HG02973 (cell line): ENCODE results near the gene RIPK4.

Experiments used
- ATAC-seq: cut with Tn5 transposase; IDR thresholded peaks from one replicate; pipeline ENCODE4 v1.9.1; 2021; ENCODE audit warnings: moderate library complexity; ENCODE audit not compliant: unreplicated experiment

RIPK4 gene

GRCh38 chr21:41755934-41756773 lies 10.7 kb downstream of the RIPK4 start:
- ATAC-seq, result no peak

GRCh38 chr21:41755258-41755933 lies 11.5 kb downstream of the RIPK4 start:
- no peak for ATAC-seq

GRCh38 chr21:41754479-41754891 lies 12.4 kb downstream of the RIPK4 start:
- no peak for ATAC-seq

- ATAC-seq, result no peak
These were observed 13.6 kb downstream of the RIPK4 start for GRCh38 chr21:41753006-41753898.

GRCh38 chr21:41752231-41752681 lies 14.6 kb downstream of the RIPK4 start:
- no peak for ATAC-seq

GRCh38 chr21:41751611-41752011 lies 15.2 kb downstream of the RIPK4 start:
- no peak for ATAC-seq

- no peak for ATAC-seq
These were observed 16.2 kb downstream of the RIPK4 start for GRCh38 chr21:41750532-41751151.

- no peak for ATAC-seq
These were observed 16.8 kb downstream of the RIPK4 start for GRCh38 chr21:41750051-41750450.

GRCh38 chr21:41749286-41749685 lies 17.6 kb downstream of the RIPK4 start:
- no peak for ATAC-seq

GRCh38 chr21:41747943-41748738 lies 18.7 kb downstream of the RIPK4 start:
- ATAC-seq, result no peak

GRCh38 chr21:41746744-41747006 lies 20.2 kb downstream of the RIPK4 start:
- no peak for ATAC-seq

- ATAC-seq, result no peak
These were observed 20.7 kb downstream of the RIPK4 start for GRCh38 chr21:41745971-41746743.

GRCh38 chr21:41745026-41745820 lies 21.6 kb downstream of the RIPK4 start:
- ATAC-seq, result no peak

- no peak for ATAC-seq
These were observed 22.6 kb downstream of the RIPK4 start for GRCh38 chr21:41744028-41744930.

GRCh38 chr21:41743321-41744027 lies 23.4 kb downstream of the RIPK4 start:
- ATAC-seq, result no peak

GRCh38 chr21:41742073-41742875 lies 24.6 kb downstream of the RIPK4 start:
- no peak for ATAC-seq
